HG03432 (cell line): ENCODE results near the gene FFAR4.

Experiments
- ATAC-seq: cut with Tn5 transposase; IDR thresholded peaks from one replicate; pipeline ENCODE4 v1.9.1; 2021; ENCODE audit warnings: mild to moderate bottlenecking, moderate library complexity; ENCODE audit not compliant: unreplicated experiment

The FFAR4 gene

GRCh38 chr10:93599335-93599734, 32.9 kb downstream of the FFAR4 start:
- ATAC-seq = no peak

- no peak for ATAC-seq
Measured at GRCh38 chr10:93599778-93600177, 33.3 kb downstream of the FFAR4 start.

- no peak for ATAC-seq
Measured at GRCh38 chr10:93600446-93601145, 34.1 kb downstream of the FFAR4 start.

GRCh38 chr10:93601146-93601773, 34.8 kb downstream of the FFAR4 start, which contains the start of gene RBP4:
TSS of gene RBP4 (minus strand) at chr10:93601235. CDS start at chr10:93601028, 207 bp downstream.
- ATAC-seq = no peak

DNA sequence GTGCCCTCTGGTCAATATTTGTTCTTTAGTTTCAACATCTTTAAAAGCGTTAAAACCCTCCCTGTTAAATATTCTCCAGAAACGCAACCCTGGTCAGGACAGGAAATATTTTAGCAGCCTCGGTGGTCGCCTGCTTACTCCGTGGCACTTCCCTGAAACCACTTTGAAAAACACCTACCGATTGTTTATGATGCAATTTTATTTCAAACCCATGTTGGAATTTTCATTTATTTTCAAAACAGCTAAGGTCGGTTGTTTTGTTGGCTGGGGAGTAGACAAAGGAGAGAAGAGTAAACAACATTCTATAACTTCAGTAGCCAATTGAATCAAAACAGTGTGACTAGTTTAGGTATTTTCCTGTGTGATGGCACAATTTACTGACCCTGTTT, 35.3 kb downstream of the FFAR4 start:
- ATAC-seq = no peak

- no peak for ATAC-seq
Measured at GRCh38 chr10:93603023-93603422, 36.6 kb downstream of the FFAR4 start.

DNA sequence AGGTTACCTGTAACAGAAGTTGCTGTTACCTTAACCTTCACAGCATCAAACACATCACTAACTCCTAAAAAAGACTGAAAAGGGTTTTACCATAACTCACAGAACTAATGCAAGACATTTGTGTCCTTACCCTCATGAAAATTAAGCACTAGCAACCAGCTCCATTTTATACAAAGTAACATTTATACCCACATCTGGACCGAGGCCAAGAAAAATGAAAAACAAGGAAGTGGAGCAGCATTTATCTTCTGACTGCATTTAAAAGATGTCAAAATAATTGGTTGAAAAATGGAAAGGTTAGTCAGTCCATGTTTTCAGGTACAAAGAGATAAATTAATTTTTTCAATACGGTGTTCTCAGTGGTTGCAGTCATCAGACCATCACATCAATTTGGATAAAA, 37.7 kb downstream of the FFAR4 start:
- ATAC-seq = no peak

- ATAC-seq = no peak
Measured at GRCh38 chr10:93608421-93608820, 42.0 kb downstream of the FFAR4 start.

DNA sequence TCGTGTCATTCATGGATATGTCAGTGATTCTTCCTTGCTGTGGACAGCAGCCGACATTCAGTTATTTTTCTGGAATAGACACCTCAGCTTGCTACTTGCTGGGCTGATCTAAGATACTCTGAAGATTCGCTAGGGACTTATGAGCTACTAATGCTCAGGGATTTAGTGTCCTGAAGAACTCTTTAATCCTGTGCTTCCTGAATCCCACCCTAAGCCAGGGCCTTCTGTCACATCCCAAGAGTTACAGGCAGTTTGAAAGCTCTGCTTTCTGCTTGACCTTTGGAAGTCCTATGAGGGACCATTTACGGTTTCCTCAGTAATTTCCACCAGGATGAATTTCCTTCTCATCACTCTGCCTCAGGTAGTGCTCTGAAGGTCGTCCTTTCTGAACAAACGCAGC, 45.8 kb downstream of the FFAR4 start, which contains the start of gene PDE6C:
Gene PDE6C, plus strand, starts transcription at position 227 of the 400 bp plus-strand sequence. CDS start 189 bp downstream, outside the sequence.
- no peak for ATAC-seq

- ATAC-seq = no peak
Measured at GRCh38 chr10:93613126-93613525, 46.7 kb downstream of the FFAR4 start.

- ATAC-seq = no peak
Measured at GRCh38 chr10:93614101-93614825, 47.8 kb downstream of the FFAR4 start.

GRCh38 chr10:93615576-93616235, 49.2 kb downstream of the FFAR4 start:
- no peak for ATAC-seq

DNA sequence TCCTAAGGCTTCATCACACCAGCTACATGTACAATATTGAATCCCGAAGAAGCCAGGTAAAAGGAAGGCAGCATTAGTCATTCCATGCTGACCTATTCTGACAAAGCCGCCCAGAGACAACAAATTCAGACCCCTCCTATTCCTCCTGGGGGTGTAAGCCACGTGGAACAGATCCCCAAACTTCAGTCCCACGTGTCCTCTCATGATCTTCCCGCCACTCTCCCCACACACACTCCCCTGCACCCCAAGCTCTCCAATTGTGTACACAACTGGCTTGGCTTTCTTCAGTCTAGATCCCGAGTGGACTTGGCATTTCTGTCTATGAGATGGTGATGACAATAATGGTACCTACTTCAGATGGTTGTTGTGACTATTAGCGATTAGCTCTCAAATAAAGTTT, 54.5 kb downstream of the FFAR4 start:
- no peak for ATAC-seq

DNA sequence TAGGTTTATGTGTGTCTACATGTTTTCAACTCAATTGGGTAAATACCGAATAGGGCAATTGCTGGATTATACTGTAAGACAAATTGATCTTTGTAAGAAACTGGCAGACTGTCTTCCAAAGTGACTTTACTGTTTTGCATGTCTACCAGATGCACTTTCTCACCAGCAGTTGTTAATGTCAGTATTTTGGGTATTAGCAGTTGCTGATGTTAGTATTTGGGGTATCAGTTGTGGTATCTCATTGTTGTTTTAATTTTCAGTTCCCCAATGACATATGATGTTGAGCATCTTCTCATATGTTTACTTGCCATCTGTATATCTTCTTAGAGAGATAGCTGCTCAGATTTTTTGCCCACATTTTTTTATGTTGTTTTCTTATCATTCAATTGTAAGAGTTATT, 56.5 kb downstream of the FFAR4 start:
- ATAC-seq = no peak

DNA sequence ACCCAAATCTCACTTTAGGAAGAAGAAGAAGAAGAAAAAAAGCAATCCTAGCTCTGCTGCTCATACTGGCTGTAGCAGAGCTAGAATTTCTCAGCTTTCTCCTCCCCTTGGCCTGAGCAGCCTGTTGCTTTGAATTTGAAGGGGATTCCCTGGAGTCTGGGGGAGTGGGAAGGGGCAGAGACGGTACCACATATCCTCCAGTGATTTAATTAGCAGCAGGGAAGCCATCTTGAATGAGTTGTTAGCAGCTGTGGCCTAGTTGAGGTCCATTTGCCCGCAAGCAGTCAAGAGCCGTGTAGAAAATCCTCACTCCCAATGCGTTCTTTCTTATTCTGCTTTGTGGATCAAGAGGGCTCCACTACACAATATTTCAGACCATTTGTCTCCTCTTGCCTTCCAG, 62.4 kb downstream of the FFAR4 start:
- ATAC-seq = no peak

GRCh38 chr10:93629647-93630305, 63.3 kb downstream of the FFAR4 start:
- no peak for ATAC-seq

GRCh38 chr10:93630625-93631557, 64.4 kb downstream of the FFAR4 start:
- ATAC-seq = no peak
